GM12864 (cell line): ENCODE measurements around the gene CCL19.

ENCODE experiments used
- DNase-seq: peaks from one replicate; pipeline ENCODE4 v3.0.0-alpha.2; 2011; ENCODE audit warnings: low read depth
- H3K4me3 ChIP-seq: 2 replicates; pipeline ENCODE4 v1.5.1; 2011; ENCODE audit warnings: mild to moderate bottlenecking, low read depth, low read length, control low read depth
- TF ChIP-seq, protein P1 (sequence below): IDR thresholded peaks from 2 replicates; pipeline ENCODE4 v1.5.1; 2011; ENCODE audit warnings: low read depth, mild to moderate bottlenecking, moderate library complexity, low read length, control low read depth, inconsistent platforms; ENCODE audit errors: missing control alignments

Gene CCL19

GRCh38 chr9:34663303-34663605 is 27.8 kb downstream of the CCL19 start:
- TF ChIP-seq, protein P1, sequence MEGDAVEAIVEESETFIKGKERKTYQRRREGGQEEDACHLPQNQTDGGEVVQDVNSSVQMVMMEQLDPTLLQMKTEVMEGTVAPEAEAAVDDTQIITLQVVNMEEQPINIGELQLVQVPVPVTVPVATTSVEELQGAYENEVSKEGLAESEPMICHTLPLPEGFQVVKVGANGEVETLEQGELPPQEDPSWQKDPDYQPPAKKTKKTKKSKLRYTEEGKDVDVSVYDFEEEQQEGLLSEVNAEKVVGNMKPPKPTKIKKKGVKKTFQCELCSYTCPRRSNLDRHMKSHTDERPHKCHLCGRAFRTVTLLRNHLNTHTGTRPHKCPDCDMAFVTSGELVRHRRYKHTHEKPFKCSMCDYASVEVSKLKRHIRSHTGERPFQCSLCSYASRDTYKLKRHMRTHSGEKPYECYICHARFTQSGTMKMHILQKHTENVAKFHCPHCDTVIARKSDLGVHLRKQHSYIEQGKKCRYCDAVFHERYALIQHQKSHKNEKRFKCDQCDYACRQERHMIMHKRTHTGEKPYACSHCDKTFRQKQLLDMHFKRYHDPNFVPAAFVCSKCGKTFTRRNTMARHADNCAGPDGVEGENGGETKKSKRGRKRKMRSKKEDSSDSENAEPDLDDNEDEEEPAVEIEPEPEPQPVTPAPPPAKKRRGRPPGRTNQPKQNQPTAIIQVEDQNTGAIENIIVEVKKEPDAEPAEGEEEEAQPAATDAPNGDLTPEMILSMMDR, result no peak
- no peak for DNase-seq
- no peak overlapping the region for H3K4me3 ChIP-seq

DNA sequence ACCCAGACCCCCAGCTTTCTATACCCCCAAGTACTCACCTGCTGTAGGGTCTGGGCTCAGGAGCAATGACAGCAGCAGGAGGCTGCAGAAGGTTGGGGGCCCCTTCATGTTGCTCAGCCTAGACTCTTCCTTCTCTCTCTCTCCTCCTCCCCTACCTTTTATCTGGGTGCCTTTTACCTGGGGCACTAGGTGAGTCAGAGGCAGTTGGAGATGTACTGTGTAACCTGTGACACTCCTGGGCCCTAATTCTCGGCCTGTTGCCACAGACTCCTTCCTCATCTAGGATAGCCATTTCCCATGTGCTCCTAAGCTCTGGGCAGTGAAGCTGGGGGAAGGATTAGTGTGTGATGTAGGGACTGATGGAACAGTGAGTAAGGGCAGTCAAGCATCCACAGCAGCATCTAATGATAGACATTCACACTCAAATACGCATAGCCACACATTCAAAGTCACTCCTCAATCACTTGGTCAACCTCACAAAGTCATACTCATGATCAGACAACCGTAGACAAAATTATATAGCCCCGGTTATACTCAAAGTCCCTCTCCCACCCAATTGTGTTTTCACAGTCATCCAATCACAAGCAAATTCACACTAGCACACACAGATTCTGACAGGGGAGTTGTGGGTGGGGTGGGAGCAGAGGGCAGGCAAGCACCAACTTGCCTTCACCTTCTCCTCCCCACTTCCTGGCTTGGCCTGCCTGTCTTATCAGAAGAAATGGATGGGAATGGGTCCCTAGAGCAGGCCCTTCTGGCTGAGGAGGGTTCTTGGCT is 28.4 kb downstream of the CCL19 start, which contains the start of gene CCL27:
TSS of gene CCL27 (minus strand) at position 132 of the 777 bp plus-strand sequence. CDS start at position 108, 24 bp downstream.
- TF ChIP-seq, protein P1, result no peak
- no peak for DNase-seq

DNA sequence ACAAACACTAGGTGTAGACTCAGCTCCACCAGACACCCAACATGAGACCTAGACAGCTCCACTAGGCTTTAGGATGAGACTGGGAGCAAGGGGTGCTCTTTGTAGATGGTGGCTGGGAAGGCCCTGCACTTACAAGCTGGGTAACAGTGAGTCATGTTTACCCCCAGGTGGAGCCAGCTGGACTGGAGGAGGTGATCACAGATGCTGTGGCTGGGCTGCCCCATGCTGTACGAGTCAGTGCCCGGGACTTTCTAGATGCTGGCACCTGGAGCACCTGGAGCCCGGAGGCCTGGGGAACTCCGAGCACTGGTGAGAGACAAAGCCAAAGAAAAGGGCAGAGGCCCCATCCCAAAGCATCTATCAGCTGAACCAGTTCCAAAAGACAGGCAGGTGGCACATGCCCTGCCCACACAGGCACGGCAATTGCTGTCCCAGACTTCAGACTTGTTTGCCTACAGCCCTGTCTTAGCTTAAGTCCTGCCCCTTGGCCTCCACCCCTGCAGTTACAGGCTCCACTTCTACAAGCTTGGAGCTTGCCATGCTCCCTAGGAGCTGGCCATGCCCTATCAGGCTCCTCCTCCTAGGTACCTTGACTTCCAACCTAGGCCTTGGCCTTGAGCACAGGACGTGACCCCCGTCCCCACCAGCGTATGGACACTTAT is 31.4 kb downstream of the CCL19 start:
- H3K4me3 ChIP-seq, result no peak overlapping the region
- TF ChIP-seq, protein P1, result no peak
- no peak for DNase-seq

More for the DNA sequence above, 28.4 kb downstream of the CCL19 start, which contains the start of gene CCL27:
- no peak within 1 kb of the TSS for H3K4me3 ChIP-seq

- H3K4me3 ChIP-seq, result no peak overlapping the region
- no peak for DNase-seq
- TF ChIP-seq, protein P1, result no peak
Measured at GRCh38 chr9:34658461-34658860, 32.6 kb downstream of the CCL19 start.

DNA sequence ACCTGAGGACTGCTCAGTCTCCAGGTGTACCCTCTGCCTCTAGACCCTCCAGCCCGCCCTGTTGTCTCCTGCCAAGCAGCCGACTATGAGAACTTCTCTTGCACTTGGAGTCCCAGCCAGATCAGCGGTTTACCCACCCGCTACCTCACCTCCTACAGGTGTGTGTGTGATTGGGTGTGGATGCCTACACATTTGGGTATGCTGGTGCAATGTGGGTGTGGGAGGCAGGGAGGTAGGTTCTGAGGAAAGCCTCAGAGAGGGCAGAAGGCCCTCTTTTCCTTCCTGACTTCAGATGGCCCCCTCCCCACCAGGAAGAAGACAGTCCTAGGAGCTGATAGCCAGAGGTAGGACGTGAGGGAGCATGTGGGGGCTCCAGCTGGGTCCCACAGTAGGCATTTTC is 34.1 kb downstream of the CCL19 start:
- no peak for DNase-seq
- TF ChIP-seq, protein P1, result no peak

DNA sequence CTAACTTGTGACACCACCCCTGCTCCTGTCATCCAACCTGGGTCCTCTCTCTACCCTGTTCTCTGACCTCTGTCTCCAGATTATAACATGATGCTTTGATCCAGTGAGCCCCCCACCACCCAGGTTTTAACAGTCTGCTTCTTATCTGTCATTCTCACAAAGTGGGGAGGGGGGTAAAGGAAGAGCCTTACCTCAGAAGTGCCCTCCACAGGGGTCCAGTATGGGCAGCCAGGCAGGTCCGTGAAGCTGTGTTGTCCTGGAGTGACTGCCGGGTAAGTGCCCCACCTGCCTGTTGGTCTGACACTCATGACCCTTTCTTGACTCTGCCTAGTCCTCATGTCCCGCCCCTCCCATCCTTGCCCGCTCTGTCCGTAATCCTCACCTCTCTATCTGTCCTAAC is 35.7 kb downstream of the CCL19 start:
- no peak for DNase-seq
- TF ChIP-seq, protein P1, result no peak
- no peak overlapping the region for H3K4me3 ChIP-seq

More for the DNA sequence above, 34.1 kb downstream of the CCL19 start:
- no peak overlapping the region for H3K4me3 ChIP-seq
